Adipose tissue (tissue), 3 donors: Measurements from ENCODE around the gene VAT1L. TPM values are rescaled to one million over a fixed set of nuclear protein-coding genes. Genes with fewer than 3 reads are reported as not detected.

Experiments used
- H3K27ac ChIP-seq: one replicate; pipeline ENCODE4 v1.5.1; 2013; ENCODE audit warnings: low read depth, low read length
- WGBS, 3 donors: extraction: QIAGEN DNeasy Blood & Tissue Kit; methylation state at CpG; one replicate each; pipeline ENCODE4 v1.1.7; 2013; 5-methylcytosine and 5-hydroxymethylcytosine counted together
- polyA plus RNA-seq, 3 donors: library from polyadenylated mRNA; stranded (reverse); fragments of 200-250 nt; gene quantifications; one replicate each; pipeline ENCODE4 v1.2.3, GENCODE V29; 2013
- donor health status: healthy with polysubstance abuse.
- donor health status: Bipolar disorder and iron deficiency.
- donor health status: healthy.

VAT1L gene
- polyA plus RNA-seq = 1 to 10 TPM in 2 of 3 donors, under 1 TPM in 1; 0.22 to 1.1 (median 1.0) TPM

DNA sequence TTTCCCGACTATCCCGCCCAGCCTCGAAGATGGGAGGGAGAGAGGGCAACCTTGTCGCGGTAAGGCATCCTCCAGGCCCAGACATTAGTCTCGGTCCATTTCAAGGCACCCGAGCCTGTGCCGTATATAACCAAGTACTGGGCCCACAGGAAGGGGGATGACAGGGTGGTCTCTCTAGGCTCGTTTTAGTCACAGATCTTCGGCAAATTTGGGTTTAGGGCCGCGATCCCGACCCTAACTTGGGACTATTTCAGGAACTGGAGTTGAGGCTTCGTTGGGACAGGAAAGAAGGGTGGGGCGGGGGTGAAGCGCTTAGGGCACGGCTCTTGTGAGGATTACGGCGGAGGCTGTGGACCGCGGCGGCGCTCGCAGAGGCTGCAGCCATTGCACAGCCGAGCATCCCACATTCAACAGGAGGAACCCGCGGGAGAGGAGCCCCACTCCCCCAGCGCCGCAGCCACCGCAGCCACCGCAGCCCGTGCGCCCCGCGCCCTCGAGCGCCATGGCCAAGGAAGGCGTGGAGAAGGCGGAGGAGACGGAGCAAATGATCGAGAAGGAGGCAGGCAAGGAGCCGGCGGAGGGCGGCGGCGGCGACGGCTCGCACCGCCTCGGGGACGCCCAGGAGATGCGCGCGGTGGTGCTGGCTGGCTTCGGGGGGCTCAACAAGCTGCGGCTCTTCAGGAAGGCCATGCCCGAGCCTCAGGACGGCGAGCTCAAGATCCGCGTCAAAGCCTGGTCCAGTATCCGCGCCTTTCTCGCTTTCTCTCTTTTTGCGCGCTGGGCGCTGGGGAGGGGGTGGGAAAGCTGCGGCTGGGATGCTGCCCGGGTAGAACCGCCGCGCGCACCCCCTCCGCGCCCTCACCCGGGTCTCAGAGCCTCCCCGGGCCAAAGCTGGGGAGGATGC is at the start of gene VAT1L:
Gene VAT1L, plus strand, starts transcription at position 384 of the 904 bp plus-strand sequence. Its CDS starts 119 bp downstream, at position 503.
- 1 to 2% (median 1%) methylated on average over 60 to 78 of the region's 78 CpGs for WGBS, 3 donors
- no peak within 1 kb of the TSS for H3K27ac ChIP-seq

DNA sequence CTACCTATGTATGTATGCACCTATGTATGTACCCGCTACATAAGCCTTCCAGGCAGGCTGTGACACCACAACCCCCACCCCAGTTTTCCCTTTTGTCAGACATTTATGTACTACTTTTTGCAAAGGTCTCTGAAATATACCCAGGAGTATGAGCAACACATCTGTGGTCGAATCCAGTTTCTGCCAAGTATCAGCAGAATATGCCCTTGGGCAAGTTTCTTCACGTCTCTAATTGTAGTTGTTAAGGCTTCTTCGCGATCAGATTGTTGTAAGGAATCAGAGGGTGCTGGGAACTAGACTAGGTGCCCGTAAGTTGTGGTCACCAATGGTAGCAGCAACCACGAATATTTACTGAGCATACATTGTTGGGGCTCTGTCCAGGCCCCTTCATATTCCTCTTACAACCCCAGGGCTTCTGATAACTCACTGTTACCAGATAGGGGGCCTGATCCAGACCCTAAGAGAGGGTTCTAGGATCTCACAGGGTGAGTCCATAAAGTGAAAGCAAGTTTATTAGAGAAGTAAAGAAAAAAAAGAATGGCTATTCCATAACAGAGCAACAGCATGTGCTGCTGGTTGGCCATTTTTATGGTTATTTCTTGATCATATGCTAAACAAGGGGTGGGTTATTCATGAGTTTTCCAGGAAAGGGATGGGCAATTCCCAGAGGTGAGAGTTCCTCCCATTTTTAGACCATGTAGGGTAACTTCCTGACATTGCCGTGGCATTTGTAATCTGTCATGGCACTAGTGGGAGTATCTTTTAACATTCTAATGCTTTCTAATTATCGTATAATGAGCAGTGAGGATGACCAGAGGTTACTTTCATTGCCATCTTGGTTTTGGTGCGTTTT is 49.4 kb upstream of the VAT1L start:
- 80 to 92% (median 89%) methylated on average over 10 of the region's 10 CpGs for WGBS, 3 donors

DNA sequence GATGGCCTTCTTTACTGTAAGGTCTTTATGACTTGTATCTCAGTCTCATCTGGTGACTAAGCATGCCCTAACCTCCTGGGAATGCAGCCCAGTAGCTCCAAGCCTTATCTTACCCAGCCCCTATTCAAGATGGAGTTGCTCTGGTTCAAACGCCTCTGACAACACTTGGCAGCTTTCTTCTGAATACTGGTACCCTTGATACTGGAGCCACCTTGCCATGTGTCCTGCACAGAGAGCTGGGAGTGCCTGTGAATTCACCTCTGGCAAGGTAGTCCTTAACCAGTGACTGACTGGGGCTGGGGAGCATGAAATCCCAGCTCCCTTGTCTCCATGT is 48.8 kb upstream of the VAT1L start:
- 57 to 76% (median 64%) methylated on average over 1 of the region's 1 CpG for WGBS, 3 donors
- no peak overlapping the region for H3K27ac ChIP-seq

More for the DNA sequence above, 49.4 kb upstream of the VAT1L start:
- H3K27ac ChIP-seq = no peak overlapping the region

DNA sequence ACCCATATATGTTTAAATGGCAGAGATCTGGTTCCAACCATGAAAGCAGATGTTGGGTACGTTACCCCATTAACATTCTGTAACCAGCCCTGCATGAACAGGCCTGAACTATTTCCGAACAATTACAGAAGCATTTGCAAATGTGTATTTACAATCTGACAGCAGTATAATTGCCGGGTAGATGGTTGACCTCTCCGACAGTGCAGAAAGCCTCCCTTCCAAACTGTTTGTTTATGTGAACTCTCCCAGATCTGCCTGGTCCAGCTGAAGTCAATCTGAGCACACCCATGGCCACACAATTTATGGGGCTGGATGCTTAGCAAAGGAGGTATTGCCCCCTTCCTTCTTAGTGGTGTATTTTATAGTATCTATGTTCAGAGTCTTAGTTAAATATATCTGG is 44.2 kb upstream of the VAT1L start:
- 70 to 77% (median 75%) methylated on average over 4 of the region's 4 CpGs for WGBS, 3 donors
- H3K27ac ChIP-seq = no peak overlapping the region

DNA sequence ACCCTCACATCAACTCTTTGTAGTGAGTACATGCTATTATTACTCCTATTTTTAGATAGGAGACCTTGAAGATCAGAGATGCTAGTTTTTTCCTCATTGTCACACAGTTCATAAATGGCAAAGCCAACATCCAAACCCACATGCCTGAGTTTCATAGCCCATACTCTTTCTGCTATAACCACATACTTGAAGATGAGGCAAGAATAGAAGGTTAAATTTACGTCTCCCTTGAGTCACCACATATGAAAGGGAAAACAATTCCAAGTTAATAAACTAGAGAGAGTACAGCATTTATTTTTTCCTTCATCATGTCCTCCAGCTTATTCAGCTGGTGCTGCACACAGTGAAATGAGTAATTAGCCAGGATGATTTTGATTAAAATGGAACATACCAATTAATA is 42.4 kb upstream of the VAT1L start:
- WGBS, 3 donors = 48 to 82% (median 70%) methylated on average over 1 of the region's 1 CpG
- H3K27ac ChIP-seq = no peak overlapping the region

GRCh38 chr16:77748421-77749005 is 39.9 kb upstream of the VAT1L start:
- WGBS, 3 donors = 60 to 68% (median 67%) methylated on average over 7 of the region's 7 CpGs
- H3K27ac ChIP-seq = no peak overlapping the region

- H3K27ac ChIP-seq = no peak overlapping the region
- 42 to 96% (median 78%) methylated on average over 1 of the region's 1 CpG for WGBS, 3 donors
Observed at GRCh38 chr16:77749415-77749814, 38.9 kb upstream of the VAT1L start.

DNA sequence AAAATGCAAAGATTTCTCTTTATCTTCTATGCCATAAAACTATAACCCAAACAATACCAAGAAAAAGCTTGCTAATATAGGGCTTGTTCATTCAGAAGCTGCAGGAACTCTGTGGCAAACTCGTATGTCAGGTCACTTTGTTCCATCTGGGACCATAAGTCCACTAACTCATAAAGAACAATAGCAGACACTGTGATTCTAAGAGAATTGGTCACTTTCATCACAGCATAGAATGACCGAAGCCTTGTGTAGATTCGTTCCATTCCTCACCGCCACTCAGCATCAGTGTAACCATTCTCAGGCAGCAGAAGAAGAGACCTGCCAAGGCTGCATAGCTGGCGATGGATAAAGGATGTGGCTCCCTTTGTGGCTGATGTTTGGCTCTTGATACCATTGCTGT is 30.3 kb upstream of the VAT1L start:
- H3K27ac ChIP-seq = no peak overlapping the region
- 79 to 93% (median 90%) methylated on average over 5 of the region's 5 CpGs for WGBS, 3 donors

DNA sequence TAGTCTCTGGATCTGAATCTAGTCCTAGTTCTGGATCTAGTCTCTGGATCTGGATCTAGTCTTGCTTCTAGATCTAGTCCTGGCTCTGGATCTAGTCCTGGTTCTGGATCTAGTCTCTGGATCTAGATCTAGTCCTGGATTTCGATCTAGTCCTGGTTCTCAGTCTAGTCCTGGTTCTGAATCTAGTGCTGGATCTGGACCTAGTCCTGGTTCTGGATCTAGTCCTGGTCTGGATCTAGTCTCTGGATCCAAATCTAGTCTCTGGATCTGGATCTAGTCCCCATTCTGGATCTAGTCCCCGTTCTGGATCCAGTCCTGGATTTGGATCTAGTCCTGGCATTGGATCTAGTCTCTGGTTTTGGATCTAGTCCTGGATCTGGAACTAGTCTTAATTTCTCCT is 29.9 kb upstream of the VAT1L start:
- no peak overlapping the region for H3K27ac ChIP-seq
- 82 to 89% (median 88%) methylated on average over 2 of the region's 2 CpGs for WGBS, 3 donors

- no peak overlapping the region for H3K27ac ChIP-seq
- 39 to 94% (median 92%) methylated on average over 1 of the region's 1 CpG for WGBS, 3 donors
Observed at GRCh38 chr16:77759201-77759600, 29.2 kb upstream of the VAT1L start.

DNA sequence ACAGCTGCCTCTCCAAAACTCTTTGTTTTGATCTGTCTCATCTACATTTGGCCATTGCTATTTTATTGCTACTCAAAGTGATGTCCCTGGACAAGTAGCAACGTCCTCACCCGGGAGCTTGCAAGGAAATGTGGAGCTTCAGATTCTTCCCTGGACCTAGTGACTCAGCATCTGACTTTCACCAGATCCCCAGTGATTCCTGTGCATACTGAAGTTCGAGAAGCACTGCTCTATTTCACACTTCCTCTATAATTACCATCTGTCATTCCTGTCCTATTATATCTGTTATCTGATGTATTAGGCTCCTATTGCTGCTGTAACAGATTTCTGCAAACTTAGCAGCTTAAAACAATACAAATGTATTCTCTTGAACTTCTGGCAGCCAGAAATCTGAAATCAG is 28.5 kb upstream of the VAT1L start:
- 40 to 60% (median 57%) methylated on average over 3 of the region's 3 CpGs for WGBS, 3 donors

DNA sequence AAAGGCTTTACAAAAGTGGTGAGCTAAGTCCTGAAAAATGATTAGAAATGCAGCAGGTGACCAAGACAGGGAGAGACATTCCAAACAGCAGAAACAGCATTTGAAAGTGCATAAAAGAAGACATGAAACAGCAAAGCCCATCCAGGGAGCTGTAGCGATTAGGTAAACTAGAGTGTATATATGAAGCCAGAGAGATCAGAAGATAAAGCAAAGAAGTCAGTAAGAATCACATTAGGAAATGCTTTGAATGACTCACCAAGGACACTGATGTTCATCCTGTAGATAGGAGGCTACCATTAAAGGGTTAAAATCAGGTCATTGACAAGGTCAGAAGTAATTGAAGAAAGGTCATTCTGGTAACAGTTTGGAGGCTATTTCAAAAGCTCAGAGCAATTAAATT is 27.6 kb upstream of the VAT1L start:
- no peak overlapping the region for H3K27ac ChIP-seq

More for the DNA sequence above, 28.5 kb upstream of the VAT1L start:
- H3K27ac ChIP-seq = no peak overlapping the region

DNA sequence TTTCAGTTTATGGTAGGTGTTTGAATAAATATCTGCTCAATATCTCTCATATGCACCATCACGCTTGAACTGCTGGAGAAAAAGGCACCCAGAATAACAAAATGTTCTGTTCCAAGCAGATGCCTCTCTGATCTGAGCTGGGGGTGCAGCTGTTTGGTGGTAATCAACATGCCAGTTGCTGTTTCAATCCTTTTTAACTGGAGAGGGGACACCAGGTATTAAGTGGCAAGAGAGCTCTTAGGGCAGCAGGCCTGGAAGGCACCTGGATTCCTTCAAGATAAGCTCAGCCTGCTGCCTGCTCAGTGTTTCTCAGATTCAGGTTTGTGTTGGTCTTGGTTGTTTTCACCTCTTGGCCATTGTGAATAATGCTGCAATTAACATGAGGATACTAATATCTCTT is 27.2 kb upstream of the VAT1L start:
- no peak overlapping the region for H3K27ac ChIP-seq
- WGBS, 3 donors = 85 to 96% (median 89%) methylated on average over 1 of the region's 1 CpG

More for the DNA sequence above, 27.6 kb upstream of the VAT1L start:
- 52 to 70% (median 67%) methylated on average over 1 of the region's 1 CpG for WGBS, 3 donors

- WGBS, 3 donors = 33 to 49% (median 38%) methylated on average over 2 of the region's 2 CpGs
- H3K27ac ChIP-seq = no peak overlapping the region
Observed at GRCh38 chr16:77762262-77762661, 26.1 kb upstream of the VAT1L start.

DNA sequence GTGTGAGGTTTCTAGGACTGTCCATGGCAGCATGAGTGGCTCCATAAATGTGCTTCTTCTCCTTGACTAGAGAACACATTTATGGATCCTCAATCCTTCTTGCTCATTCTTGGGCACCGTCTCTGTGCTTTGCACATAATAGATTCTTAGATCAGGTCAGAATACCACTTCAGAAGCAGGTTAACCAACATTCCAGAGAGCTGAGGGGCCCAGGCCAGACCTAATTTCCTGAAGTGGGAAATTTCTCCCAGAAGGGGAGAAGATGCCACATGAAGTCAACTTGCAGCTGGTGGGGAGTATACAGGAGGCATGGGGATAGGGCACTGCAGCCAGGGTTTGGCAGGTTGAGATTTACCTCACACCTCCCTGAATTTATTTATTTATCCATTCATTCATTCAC is 24.4 kb upstream of the VAT1L start:
- 80 to 93% (median 91%) methylated on average over 1 of the region's 1 CpG for WGBS, 3 donors

DNA sequence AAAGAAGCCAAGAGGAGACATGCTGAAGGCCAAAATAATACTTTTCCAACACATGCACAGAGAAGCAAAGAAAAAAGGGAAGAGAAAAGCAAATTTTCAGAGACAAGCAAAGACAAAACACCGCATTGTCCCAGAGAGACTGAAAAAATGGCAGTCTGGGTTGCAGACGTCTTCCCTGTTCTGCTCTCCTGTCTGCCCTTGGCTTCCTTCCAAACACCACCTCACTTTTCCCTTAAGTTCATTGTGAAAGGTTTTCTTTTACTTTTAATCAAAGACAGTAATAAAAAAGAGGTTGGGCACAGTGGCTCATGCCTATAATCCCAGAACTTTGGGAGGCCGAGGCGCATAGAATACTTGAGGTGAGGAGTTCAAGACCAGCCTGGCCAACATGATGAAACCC is 21.2 kb upstream of the VAT1L start:
- WGBS, 3 donors = 63 to 75% (median 72%) methylated on average over 4 of the region's 4 CpGs
- no peak overlapping the region for H3K27ac ChIP-seq

More for the DNA sequence above, 24.4 kb upstream of the VAT1L start:
- H3K27ac ChIP-seq = no peak overlapping the region

GRCh38 chr16:77767826-77768225 is 20.5 kb upstream of the VAT1L start:
- no peak overlapping the region for H3K27ac ChIP-seq
- whole genome bisulfite sequencing, 3 donors = 54 to 84% (median 66%) methylated on average over 3 of the region's 3 CpGs

- no peak overlapping the region for H3K27ac ChIP-seq
- WGBS, 3 donors = 67 to 85% (median 81%) methylated on average over 6 of the region's 6 CpGs
Observed at GRCh38 chr16:77775911-77776909, 12.2 kb upstream of the VAT1L start.
